Rectal smooth muscle tissue (tissue), 1 donor: ENCODE results near the gene KDELR3.
A peak's percentile ranks its signal among the peaks of the same experiment; 100 is the strongest.

Experiments
- H3K27ac ChIP-seq: one replicate; pipeline ENCODE4 v1.7.0; 2013; ENCODE audit warnings: low read depth, low read length, inconsistent platforms
- H3K27me3 ChIP-seq: one replicate; pipeline ENCODE4 v1.7.0; 2013; ENCODE audit warnings: low read length; ENCODE audit not compliant: control insufficient read depth, insufficient read depth
- H3K36me3 ChIP-seq: one replicate; pipeline ENCODE4 v1.7.0; 2013; ENCODE audit warnings: low read length; ENCODE audit not compliant: control insufficient read depth, insufficient read depth
- H3K4me1 ChIP-seq: one replicate; pipeline ENCODE4 v1.7.0; 2013; ENCODE audit warnings: low read length; ENCODE audit not compliant: control insufficient read depth, insufficient read depth
- H3K4me3 ChIP-seq: one replicate; pipeline ENCODE4 v1.7.0; 2013; ENCODE audit warnings: low read length
- H3K9ac ChIP-seq: one replicate; pipeline ENCODE4 v1.7.0; 2013; ENCODE audit warnings: low read length

Gene KDELR3

DNA sequence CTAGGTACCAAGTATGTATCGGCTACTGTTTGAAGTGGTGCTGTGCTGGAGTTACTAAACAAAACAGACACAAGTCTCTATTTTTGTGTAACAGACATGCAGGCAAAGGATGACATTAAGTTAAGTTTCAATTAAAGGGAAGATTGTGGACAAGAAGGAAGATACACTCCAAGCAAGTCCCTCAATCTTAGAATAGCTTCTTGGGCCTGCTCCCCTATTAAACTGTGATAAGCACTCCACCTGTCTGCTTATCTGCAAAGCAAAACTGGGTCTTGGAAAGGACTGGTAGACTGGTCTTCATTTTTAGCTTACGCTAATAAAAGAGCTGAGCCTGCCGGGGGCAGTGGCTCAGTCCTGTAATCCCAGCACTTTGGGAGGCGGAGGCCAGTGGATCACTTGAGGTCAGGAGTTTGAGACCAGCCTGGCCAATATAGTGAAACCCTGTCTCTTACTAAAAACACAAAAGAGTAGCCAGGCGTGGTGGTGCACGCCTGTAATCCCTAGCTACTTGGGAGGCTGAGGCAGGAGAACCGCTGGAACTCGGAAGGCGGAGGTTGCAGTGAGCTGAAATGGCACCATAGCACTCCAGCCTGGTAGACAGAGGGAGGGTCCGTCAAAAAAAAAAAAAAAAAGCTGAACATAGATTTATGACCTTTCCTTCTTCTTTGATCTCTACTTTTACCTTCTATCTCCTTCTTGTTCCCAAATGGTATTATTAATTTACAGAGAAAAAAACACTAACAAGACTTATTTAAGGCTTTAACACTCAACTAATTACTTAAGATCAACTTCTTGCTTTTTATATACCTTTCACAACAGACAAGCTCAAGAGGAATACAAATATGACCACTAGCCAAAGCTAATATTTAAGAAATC is 34.1 kb downstream of the KDELR3 start:
- peaks cover 22% of the 10 kb centered on the region for H3K4me1 ChIP-seq
- H3K27ac ChIP-seq, result no peak overlapping the region
- no peaks in the 10 kb centered on the region for H3K27me3 ChIP-seq
- H3K4me3 ChIP-seq, result no peak overlapping the region
- no peak overlapping the region for H3K9ac ChIP-seq
- H3K36me3 ChIP-seq, result peaks cover 29% of the 10 kb centered on the region

DNA sequence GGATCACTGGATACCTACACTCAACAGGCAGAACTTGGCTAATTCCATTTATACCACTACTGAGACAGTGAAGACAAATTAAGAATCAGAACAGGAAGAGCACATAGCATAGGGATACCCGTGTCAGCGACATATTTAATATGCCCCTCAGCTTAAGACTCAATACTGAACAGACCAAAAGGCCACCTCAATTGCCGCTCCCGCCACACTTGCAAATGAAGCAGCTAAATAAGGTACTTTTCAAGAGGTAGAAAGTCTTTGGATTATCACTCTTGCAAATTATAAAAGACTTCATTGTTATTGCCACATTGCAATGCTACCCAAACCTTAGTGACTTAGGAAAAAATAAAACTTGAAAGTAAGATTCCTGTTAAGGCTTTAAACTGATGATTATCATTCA is 35.1 kb downstream of the KDELR3 start:
- Histone ChIP-seq H3K9ac (no peak overlapping the region), H3K4me1 (peaks cover 25% of the 10 kb centered on the region), H3K4me3 (peak overlapping the region; percentile 35), H3K27ac (no peak overlapping the region), H3K36me3 (peaks cover 24% of the 10 kb centered on the region), H3K27me3 (no peaks in the 10 kb centered on the region)

DNA sequence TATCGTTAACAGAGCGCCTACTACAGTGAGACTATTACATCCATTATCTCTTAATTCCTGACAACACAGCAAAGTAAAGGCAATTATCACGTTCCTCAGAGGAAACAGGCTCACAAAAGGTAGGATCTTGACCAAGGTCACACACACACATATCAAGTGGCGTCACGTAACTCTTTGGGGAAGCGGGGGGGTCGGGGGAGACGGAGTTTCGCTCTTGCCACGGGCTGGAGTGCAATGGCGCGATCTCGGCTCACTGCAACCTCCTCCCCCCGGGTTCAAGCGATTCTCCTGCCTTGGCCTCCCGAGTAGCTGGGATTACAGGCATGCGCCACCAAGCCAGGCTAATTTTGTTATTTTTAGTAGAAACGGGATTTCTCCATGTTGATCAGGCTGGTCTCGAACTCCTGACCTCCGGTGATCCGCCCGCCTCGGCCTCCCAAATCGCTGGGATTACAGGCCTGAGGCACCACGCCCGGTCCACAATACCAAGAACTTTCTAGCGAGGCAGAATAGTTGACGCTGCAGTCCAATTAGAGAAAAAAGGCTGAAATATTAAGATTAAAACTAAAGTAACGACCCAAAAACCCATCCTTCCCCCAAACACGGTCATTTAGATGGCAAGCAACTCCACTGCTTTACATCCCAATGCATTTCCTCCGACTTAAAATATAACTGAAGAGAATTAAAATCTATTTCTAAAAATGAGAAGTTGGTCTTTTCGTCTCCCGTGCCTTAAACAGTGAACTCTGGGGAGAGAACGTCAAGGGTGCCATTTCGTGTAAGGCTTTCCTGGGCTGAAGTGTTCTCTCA is 37.0 kb downstream of the KDELR3 start:
- Histone ChIP-seq H3K27ac (peak overlapping the region; percentile 100), H3K27me3 (no peaks in the 10 kb centered on the region), H3K36me3 (peaks cover 8% of the 10 kb centered on the region), H3K4me1 (peaks cover 25% of the 10 kb centered on the region), H3K4me3 (peak overlapping the region; percentile 96), H3K9ac (peak overlapping the region; percentile 100)

DNA sequence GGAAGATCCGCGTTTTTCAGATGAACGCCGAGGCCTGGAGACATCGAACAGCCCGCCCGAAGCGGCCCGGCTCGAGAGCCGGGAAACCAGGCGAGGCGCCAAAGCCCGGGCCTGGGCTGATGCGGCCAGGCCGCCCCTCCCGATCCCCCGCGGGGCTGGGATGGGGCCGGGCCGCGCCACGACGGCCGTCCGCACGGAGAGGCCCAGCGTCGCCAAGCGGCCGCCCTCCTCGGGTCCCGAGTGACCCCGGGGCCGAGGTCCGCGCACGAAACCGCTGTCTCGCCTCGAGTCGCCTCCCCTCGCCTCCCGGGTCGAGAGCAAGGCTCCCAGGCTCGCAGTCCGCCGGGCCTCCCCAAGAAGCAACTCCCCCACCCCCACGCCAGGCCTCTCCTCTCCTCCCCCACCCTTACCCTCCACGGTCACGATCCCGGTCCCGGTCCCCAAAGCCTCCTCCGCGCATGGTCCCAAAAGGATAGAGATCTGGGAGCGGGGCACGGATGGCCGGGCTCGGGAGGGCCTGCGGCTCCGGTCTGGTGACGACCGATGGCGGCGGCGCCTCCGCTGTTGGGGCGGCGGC is 37.7 kb downstream of the KDELR3 start:
- Histone ChIP-seq H3K4me1 (peaks cover 25% of the 10 kb centered on the region), H3K27me3 (no peaks in the 10 kb centered on the region)

DNA sequence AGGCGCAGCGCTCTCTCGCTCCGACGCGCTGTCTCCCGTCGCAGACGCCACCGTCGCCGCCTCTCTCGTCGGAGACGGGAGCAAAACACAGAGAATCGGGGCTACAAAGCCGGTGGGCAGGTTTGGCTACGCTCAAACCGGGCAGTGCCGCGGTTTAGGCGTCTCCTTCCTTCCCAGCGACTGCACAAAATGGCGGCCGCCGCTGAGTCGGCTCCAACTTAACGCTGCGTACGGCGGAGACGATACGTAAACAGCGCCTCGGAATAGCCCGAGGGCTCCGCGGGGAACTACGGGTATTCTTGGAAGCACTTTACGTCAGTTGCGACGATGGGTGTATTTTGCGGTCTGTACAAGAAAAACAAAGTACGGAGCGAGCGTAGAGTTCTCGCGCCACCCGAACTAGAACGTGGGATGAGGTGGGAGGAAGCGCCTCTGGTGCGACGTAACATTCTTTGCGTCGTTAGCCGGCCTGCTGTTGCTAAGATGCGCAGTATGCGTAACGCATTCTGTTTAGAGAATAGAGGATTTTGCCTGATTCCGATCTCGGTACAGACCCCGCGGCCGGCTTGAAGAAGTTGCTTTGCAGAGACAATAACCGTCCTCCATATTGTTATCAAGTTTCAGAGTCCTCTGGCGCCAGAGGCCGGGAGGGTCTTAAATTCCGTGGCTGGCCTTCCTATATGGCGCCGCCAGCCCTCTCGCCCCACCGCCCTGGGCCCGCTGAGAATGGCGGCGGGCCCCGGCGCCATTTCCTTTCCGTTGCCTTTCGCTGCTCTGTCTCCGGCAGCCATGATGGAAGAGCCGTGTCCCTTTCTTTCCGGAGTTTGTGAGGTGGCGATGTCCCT is 38.4 kb downstream of the KDELR3 start, which contains the start of gene DDX17:
TSS of gene DDX17 (minus strand) at position 194 of the 845 bp plus-strand sequence.
- Histone ChIP-seq H3K36me3 (peaks cover 4% of the 10 kb centered on the region), H3K4me3 (peak within 1 kb of the TSS; percentile 96), H3K27ac (peak within 1 kb of the TSS; percentile 100), H3K9ac (peak within 1 kb of the TSS; percentile 100), H3K27me3 (no peaks in the 10 kb centered on the region), H3K4me1 (peaks cover 24% of the 10 kb centered on the region)

More for the DNA sequence above, 37.7 kb downstream of the KDELR3 start:
- Histone ChIP-seq H3K27ac (peak overlapping the region; percentile 100), H3K9ac (peak overlapping the region; percentile 100), H3K36me3 (peaks cover 4% of the 10 kb centered on the region), H3K4me3 (peak overlapping the region; percentile 96)

DNA sequence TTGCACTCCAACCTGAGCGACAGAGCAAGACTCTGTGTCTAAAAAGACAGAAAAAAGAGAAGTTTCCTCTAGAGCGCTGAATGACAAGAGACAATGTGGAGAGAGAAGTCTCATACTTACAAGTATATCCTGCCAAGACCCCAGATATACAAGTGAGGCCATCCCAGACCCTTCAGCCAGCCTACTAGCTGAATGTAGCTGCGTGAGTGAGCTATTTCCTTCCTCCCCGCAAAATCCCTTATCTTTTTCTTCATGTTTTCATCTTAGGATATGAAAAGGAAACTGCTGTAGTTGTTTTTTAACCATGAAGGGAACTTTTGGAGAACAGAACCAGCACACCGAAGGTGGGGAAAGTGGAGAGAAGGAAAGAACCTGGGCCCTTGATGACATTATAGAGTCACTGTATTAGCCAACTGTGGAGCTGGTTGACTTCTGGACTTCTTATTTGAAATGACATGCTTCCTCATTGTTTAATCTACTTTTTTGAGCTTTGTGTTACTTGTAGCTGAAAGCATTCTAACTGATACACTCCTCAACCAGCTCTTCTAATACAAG is 42.6 kb downstream of the KDELR3 start:
- Histone ChIP-seq H3K27me3 (no peaks in the 10 kb centered on the region), H3K9ac (no peak overlapping the region), H3K4me3 (no peak overlapping the region), H3K36me3 (peaks cover 4% of the 10 kb centered on the region), H3K4me1 (peaks cover 5% of the 10 kb centered on the region), H3K27ac (no peak overlapping the region)

DNA sequence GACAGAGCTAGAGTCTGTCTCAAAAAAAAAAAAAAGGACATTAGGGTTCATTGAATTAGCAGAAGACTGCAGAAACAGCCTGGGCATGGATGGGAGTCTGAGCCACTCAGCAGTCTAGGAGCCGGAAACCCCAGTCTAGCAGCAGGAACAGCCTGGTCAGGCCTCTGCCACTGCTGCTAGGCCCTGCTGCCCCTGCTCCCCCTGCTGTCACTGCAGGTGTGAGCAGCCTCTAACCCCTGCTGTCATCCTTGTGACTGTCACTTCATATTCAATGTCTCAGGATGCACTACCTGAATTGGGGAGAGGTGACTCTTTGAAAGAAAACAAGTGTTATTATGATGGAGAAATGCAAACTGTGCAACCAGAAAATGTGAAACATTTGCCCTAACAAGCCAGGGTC is 45.2 kb downstream of the KDELR3 start:
- Histone ChIP-seq H3K4me3 (no peak overlapping the region), H3K9ac (no peak overlapping the region), H3K27ac (no peak overlapping the region), H3K36me3 (no peaks in the 10 kb centered on the region), H3K4me1 (no peaks in the 10 kb centered on the region), H3K27me3 (no peaks in the 10 kb centered on the region)

DNA sequence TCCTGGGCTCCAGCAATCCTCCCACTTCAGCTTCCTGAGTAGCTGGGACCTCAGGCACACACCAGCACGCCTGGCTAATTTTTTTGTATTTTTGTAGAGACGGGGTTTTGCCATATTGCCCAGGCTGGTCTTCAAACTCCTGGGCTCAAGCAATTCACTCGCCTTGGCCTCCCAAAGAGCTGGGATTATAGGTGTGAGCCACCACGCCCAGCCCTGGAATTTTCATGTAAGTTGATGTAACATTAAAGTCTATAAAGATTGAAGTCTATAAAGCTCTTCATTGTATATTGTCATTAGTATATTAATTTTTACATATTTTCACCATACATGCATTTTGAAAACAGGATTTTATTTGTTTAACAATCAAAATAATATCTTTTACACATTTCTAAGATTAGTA is 50.7 kb downstream of the KDELR3 start:
- no peaks in the 10 kb centered on the region for H3K27me3 ChIP-seq
- H3K4me3 ChIP-seq, result no peak overlapping the region
- H3K27ac ChIP-seq, result no peak overlapping the region
- no peak overlapping the region for H3K9ac ChIP-seq
- no peaks in the 10 kb centered on the region for H3K4me1 ChIP-seq
- H3K36me3 ChIP-seq, result no peaks in the 10 kb centered on the region

DNA sequence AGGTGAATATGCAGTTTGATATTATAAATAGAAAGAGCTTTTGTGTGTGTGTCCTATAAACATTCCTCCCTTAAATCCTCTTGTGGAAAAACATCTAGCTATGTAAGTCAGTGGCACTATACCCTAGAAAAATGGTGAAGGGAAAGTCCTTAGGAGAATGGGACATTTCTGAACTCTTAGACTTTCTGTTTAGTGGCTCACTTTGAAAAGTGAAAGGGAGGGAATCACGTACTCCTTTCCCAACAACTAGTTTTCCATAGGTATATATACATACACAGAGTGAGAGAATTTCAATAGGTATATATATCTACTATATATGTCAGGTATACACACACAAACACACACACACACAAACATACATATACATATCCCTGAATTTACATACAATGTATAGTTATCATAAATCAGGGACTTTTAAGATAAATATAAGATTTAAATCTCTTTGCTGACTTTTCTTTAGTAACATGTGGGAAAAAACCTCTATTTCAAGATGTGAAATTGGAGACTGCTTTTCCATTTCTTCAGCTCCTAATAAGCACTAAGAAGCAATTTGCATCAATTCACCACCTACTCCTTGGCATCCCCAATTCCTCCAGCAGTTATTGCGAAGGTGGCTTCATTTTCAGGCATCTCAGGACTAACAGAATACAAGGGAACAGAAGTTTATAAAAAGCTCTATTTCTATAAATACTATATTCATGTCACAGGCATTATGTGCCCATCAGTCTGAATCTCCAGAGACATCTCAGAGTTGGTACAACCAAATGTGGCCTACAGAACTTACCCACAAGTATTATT is 51.8 kb downstream of the KDELR3 start:
- no peak overlapping the region for H3K27ac ChIP-seq
- no peaks in the 10 kb centered on the region for H3K27me3 ChIP-seq
- H3K4me3 ChIP-seq, result no peak overlapping the region
- H3K36me3 ChIP-seq, result no peaks in the 10 kb centered on the region
- no peaks in the 10 kb centered on the region for H3K4me1 ChIP-seq
- H3K9ac ChIP-seq, result no peak overlapping the region

DNA sequence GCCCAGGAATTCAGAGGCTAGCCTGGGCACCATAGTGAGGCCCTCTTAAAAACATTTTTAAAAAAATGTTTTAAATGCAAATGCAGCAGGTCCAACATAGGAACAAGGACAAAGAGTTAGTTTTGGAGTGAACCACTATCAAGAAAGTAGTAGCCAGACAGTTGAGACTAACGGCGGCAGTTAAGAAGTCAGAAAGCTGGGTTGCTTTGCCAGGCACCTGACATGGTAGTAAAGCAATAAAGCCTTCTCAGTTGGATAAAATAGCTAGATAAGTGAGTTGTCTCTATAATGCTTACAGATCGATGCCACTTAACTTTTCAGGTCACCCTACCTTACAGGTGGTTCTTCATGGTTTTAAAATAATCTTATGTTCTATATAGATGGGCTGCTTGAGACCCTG is 55.1 kb downstream of the KDELR3 start:
- H3K27me3 ChIP-seq, result no peaks in the 10 kb centered on the region
- H3K36me3 ChIP-seq, result no peaks in the 10 kb centered on the region
- no peak overlapping the region for H3K27ac ChIP-seq
- H3K4me3 ChIP-seq, result no peak overlapping the region
- H3K9ac ChIP-seq, result no peak overlapping the region
- no peaks in the 10 kb centered on the region for H3K4me1 ChIP-seq

DNA sequence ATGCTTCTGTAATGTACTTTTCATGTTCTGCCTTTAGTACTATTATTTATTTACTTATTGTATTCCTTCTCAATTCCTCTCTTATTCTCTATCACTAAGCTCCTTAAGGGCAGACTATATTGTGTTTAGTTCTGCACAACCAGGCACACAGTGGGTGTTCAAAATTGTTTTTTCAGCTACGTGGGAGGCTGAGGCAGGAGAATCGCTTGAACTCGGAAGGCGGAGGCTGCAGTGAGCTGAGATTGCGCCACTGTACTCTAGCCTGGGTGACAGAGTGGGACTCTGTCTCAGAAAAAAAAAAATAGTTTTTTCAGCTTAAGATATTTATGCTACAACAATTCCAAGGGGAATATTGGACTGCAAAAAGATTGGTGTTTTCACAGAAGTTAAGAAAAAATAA is 55.6 kb downstream of the KDELR3 start:
- no peaks in the 10 kb centered on the region for H3K36me3 ChIP-seq
- H3K27me3 ChIP-seq, result no peaks in the 10 kb centered on the region
- H3K9ac ChIP-seq, result no peak overlapping the region
- no peaks in the 10 kb centered on the region for H3K4me1 ChIP-seq
- H3K4me3 ChIP-seq, result no peak overlapping the region
- H3K27ac ChIP-seq, result no peak overlapping the region
